CD14-positive monocyte (primary cell): ENCODE results near the gene SEMA4D. TPM values are rescaled to one million over a fixed set of nuclear protein-coding genes. Genes with fewer than 3 reads are reported as not detected.

Experiments used
- DNase-seq, 3 donors: peaks; one replicate each; pipeline ENCODE4 v3.0.0-alpha.2; 2011 to 2022
- H2AFZ ChIP-seq: 2 replicates; pipeline ENCODE4 v1.6.0; 2012; ENCODE audit warnings: mild to moderate bottlenecking, low read depth, low read length, inconsistent platforms; ENCODE audit not compliant: insufficient read depth, poor library complexity, severe bottlenecking
- H3K27ac ChIP-seq, 2 donors: 1 replicate in 1 of 2; 2 replicates in 1 of 2; pipeline ENCODE4 v1.5.1; 2012 to 2013; ENCODE audit warnings: low read length in 2 of 2, control low read depth in 1 of 2, inconsistent platforms in 1 of 2, low read depth in 1 of 2, mild to moderate bottlenecking in 1 of 2
- H3K27me3 ChIP-seq, 2 donors: one replicate each; pipeline versions ENCODE4 v1.6.0 to v1.6.1; 2011 to 2013; ENCODE audit warnings: low read length in 2 of 2; ENCODE audit not compliant: control insufficient read depth in 2 of 2, insufficient read depth in 2 of 2
- H3K36me3 ChIP-seq, 2 donors: replicated peaks in 1 of 2; 1 replicate in 1 of 2; 2 replicates in 1 of 2; pipeline versions ENCODE4 v1.5.1 to v1.6.1; 2012 to 2013; ENCODE audit warnings: low read length in 2 of 2, control low read depth in 1 of 2, inconsistent platforms in 1 of 2, mild to moderate bottlenecking in 1 of 2; ENCODE audit not compliant: insufficient read depth in 2 of 2, control insufficient read depth in 1 of 2
- H3K4me1 ChIP-seq, 2 donors: 1 replicate in 1 of 2; 2 replicates in 1 of 2; pipeline versions ENCODE4 v1.5.1 to v1.6.1; 2012 to 2013; ENCODE audit warnings: low read length in 2 of 2, control low read depth in 1 of 2, inconsistent platforms in 1 of 2, mild to moderate bottlenecking in 1 of 2, moderate library complexity in 1 of 2; ENCODE audit not compliant: insufficient read depth in 2 of 2, control insufficient read depth in 1 of 2
- H3K4me2 ChIP-seq: replicated peaks from 2 replicates; pipeline ENCODE3; 2012; ENCODE audit warnings: low read length, moderate library complexity, mild to moderate bottlenecking; ENCODE audit not compliant: poor library complexity, severe bottlenecking; ENCODE audit errors: extremely low read depth
- H3K4me3 ChIP-seq, 3 experiments: fragments of 200-600 bp in 1 of 3; sonication (generic) in 1 of 3; replicated peaks in 1 of 3; 1 replicate in 2 of 3; 2 replicates in 1 of 3; pipeline ENCODE4 v1.5.1; 2011 to 2013; ENCODE audit warnings: low read length in 3 of 3, mild to moderate bottlenecking in 3 of 3, control low read depth in 2 of 3, low read depth in 2 of 3, inconsistent platforms in 1 of 3, moderate library complexity in 1 of 3
- H3K79me2 ChIP-seq: 2 replicates; pipeline ENCODE4 v1.6.0; 2012; ENCODE audit warnings: mild to moderate bottlenecking, control low read depth, inconsistent platforms, low read length, moderate library complexity; ENCODE audit not compliant: insufficient read depth
- H3K9ac ChIP-seq: 2 replicates; pipeline ENCODE4 v1.6.0; 2017; ENCODE audit warnings: low read length, mild to moderate bottlenecking; ENCODE audit not compliant: insufficient read depth, poor library complexity, severe bottlenecking
- H3K9me3 ChIP-seq, 2 donors: replicated peaks in 1 of 2; 1 replicate in 1 of 2; 2 replicates in 1 of 2; pipeline versions ENCODE4 v1.5.1 to v1.6.1; 2012 to 2013; ENCODE audit warnings: low read length in 2 of 2, control low read depth in 1 of 2; ENCODE audit not compliant: control insufficient read depth in 1 of 2, insufficient read depth in 1 of 2
- H4K20me1 ChIP-seq: 2 replicates; pipeline ENCODE4 v1.6.0; 2012; ENCODE audit warnings: mild to moderate bottlenecking, low read length, control low read depth, moderate library complexity; ENCODE audit not compliant: insufficient read depth
- H3K27ac Mint-ChIP-seq, 7 donors: one replicate each; pipeline ENCODE4 v1.8.0; 2020; ENCODE audit warnings: mild to moderate bottlenecking in 7 of 7, mixed read lengths in 7 of 7, moderate library complexity in 6 of 7, inconsistent platforms in 2 of 7
- H3K27me3 Mint-ChIP-seq, 3 donors: one replicate each; pipeline ENCODE4 v1.8.0; 2021 to 2022; ENCODE audit warnings: low read depth in 3 of 3, mild to moderate bottlenecking in 3 of 3, mixed read lengths in 3 of 3, moderate library complexity in 3 of 3, inconsistent platforms in 1 of 3
- H3K36me3 Mint-ChIP-seq, 2 donors: one replicate each; pipeline ENCODE4 v1.8.0; 2020; ENCODE audit warnings: mixed read lengths in 2 of 2, inconsistent platforms in 1 of 2, mild to moderate bottlenecking in 1 of 2
- H3K4me1 Mint-ChIP-seq: one replicate; pipeline ENCODE4 v1.8.0; 2020; ENCODE audit warnings: mild to moderate bottlenecking, mixed read lengths
- H3K4me3 Mint-ChIP-seq, 2 donors: one replicate each; pipeline ENCODE4 v1.8.0; 2020; ENCODE audit warnings: mild to moderate bottlenecking in 2 of 2, mixed read lengths in 2 of 2, moderate library complexity in 1 of 2
- H3K9me3 Mint-ChIP-seq, 7 donors: one replicate each; pipeline ENCODE4 v1.8.0; 2020 to 2022; ENCODE audit warnings: mixed read lengths in 7 of 7, mild to moderate bottlenecking in 6 of 7, moderate library complexity in 6 of 7, inconsistent platforms in 2 of 7
- CTCF ChIP-seq: fragments of 200-600 bp; IDR thresholded peaks from one replicate; pipeline ENCODE4 v1.8.0; 2022; ENCODE audit warnings: antibody characterized with exemption, mild to moderate bottlenecking
- WGBS: methylation state at CpG from one replicate; pipeline ENCODE4 v1.1.5; 2013; ENCODE audit warnings: missing lambda C conversion rate; ENCODE audit not compliant: insufficient coverage; 5-methylcytosine and 5-hydroxymethylcytosine counted together
- intact Hi-C, 2 donors: fragments of 100-400 bp; cut with micrococcal nuclease; formaldehyde crosslinking; loops; one replicate each; pipeline versions ENCODE4 v1.15.0 to v1.15.1; 2023
- polyA plus RNA-seq, 3 donors: library from polyadenylated mRNA; depleted of rRNA in 1 of 3; unstranded in 2 of 3; stranded (reverse) in 1 of 3; fragments of 300-500 nt in 2 of 3; fragments of >200 nt in 1 of 3; fragmentation: Illumina TruSeq in 2 of 3; gene quantifications; 1 replicate in 2 of 3; 2 replicates in 1 of 3; pipeline ENCODE4 v1.2.3, GENCODE V29; 2012 to 2021

SEMA4D gene
- polyA plus RNA-seq, 3 donors: 28.2 to 117 (median 28.6) TPM

- Histone ChIP-seq H3K4me1 (peaks cover 85 to 94% of the 10 kb centered on the region in 2 donors), H3K27ac (peak overlapping the region in 1 of 2 donors; percentile 29), H3K79me2 (no peaks in the 10 kb centered on the region), H3K9ac (no peak overlapping the region), H3K36me3 (no peaks in the 10 kb centered on the region), H3K27me3 (no peaks in the 10 kb centered on the region), H3K4me3 (no peak overlapping the region), H3K9me3 (peaks cover 0 to 3% of the 10 kb centered on the region in 2 donors), H4K20me1 (no peaks in the 10 kb centered on the region), H2AFZ (no peak overlapping the region), H3K4me2 (no peak overlapping the region)
- H3K4me3 Mint-ChIP-seq: no peak overlapping the region
- TF ChIP-seq CTCF: no peak
- intact Hi-C loops: loop anchor here in 1 of 2 donors (10.0 kb wide), 1 partner anchor 206 kb away; no protein-coding TSS in a partner anchor
- H3K27me3 Mint-ChIP-seq: peaks cover 0 to 4% (median 0%) of the 10 kb centered on the region in 3 donors
- peaks cover 94% of the 10 kb centered on the region for H3K4me1 Mint-ChIP-seq
- H3K9me3 Mint-ChIP-seq: peaks cover 0 to 5% (median 2%) of the 10 kb centered on the region in 7 donors
- 60% methylated on average over 5 of the region's 6 CpGs for WGBS
- H3K36me3 Mint-ChIP-seq: peaks cover 8 to 11% of the 10 kb centered on the region in 2 donors
- peak overlapping the region in 5 of 7 donors; percentile 7 to 78 (median 53) for H3K27ac Mint-ChIP-seq
- peak in 1 of 3 donors; percentile 41 for DNase-seq
Observed at GRCh38 chr9:89530726-89531125, 32.8 kb upstream of the SEMA4D start.

DNA sequence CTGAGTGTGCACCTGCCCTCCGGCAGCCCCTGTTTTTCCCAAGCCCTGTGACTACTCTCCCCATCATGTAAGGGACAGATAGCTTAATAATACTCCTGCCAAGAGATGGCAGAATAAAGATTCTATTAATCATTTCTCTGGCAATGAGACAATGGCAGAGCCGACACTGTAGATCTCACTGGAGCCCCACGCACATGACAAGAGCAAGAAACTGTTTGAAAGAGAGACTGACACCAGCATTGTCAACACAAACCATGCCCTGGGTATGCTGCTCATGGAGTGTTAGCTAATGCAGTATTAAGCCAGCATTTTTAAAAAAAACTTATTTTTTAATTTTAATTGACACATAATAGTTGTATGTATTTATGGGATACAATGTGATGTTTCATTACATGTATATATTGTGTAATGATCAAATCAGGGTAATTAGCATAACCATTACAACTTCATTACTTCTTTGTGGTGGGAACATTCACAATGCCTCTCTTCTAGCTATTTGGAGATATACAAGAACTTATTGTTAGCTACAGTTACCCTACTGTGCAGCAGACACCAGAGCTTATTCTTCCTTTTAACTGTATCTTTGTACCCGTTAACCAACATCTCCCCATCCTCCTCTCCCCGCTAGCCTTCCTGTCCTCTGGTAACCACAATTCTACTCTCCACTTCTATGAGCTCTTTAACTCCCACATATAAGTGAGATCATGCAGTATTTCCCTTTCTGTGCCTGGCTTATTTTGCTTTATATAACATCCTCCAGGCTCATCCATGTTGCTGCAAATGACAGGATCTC is 31.5 kb upstream of the SEMA4D start:
- Histone ChIP-seq H3K4me1 (peaks cover 87 to 95% of the 10 kb centered on the region in 2 donors), H3K4me2 (peak overlapping the region; percentile 14), H2AFZ (no peak overlapping the region), H3K27me3 (no peaks in the 10 kb centered on the region), H3K27ac (peak overlapping the region in 1 of 2 donors; percentile 94), H3K9ac (no peak overlapping the region), H3K36me3 (no peaks in the 10 kb centered on the region), H3K9me3 (peaks cover 0 to 3% of the 10 kb centered on the region in 2 donors), H3K4me3 (peak overlapping the region in 1 of 3 experiments; percentile 10), H3K79me2 (no peaks in the 10 kb centered on the region), H4K20me1 (no peaks in the 10 kb centered on the region)
- no peak for DNase-seq
- H3K4me1 Mint-ChIP-seq: peaks cover 94% of the 10 kb centered on the region
- no peak for TF ChIP-seq CTCF
- H3K4me3 Mint-ChIP-seq: peak overlapping the region; percentile 16 to 55
- peaks cover 0 to 5% (median 2%) of the 10 kb centered on the region in 7 donors for H3K9me3 Mint-ChIP-seq
- intact Hi-C loops: loop anchor here (10.0 kb wide), 3 partner anchors 145 to 215 kb away; partner anchors contain the start of genes CKS2 (in 1 of the 2) and SECISBP2 (in 1 of the 2)
- peaks cover 0 to 3% (median 0%) of the 10 kb centered on the region in 3 donors for H3K27me3 Mint-ChIP-seq
- peak overlapping the region in 5 of 7 donors; percentile 40 to 97 (median 66) for H3K27ac Mint-ChIP-seq
- 46% methylated on average over 4 of the region's 5 CpGs for WGBS
- peaks cover 11 to 12% of the 10 kb centered on the region in 2 donors for H3K36me3 Mint-ChIP-seq
